K562 (cell line): Measurements from ENCODE around the gene PMPCA.

ENCODE experiments used
- ARNT ChIP-seq, 2 experiments: fragments of 450-650 bp; IDR thresholded peaks; 2 replicates each; pipeline ENCODE4 v1.6.1; 2016; ENCODE audit warnings: mild to moderate bottlenecking in 1 of 2
- CBX3 ChIP-seq, 2 experiments: IDR thresholded peaks; 1 replicate in 1 of 2; 2 replicates in 1 of 2; pipeline ENCODE4 v1.6.1; 2012; ENCODE audit warnings: inconsistent platforms in 2 of 2, low read length in 2 of 2, borderline replicate concordance in 1 of 2, control low read depth in 1 of 2
- EZH2 ChIP-seq: IDR thresholded peaks from 2 replicates; pipeline ENCODE4 v1.6.1; 2012; ENCODE audit warnings: low read depth, mild to moderate bottlenecking, inconsistent platforms, low read length, borderline replicate concordance
- MTF1 ChIP-seq: fragments of 250-450 bp; sonication (Bioruptor Pico); IDR thresholded peaks from 2 replicates; pipeline ENCODE4 v1.9.0; 2021; ENCODE audit warnings: moderate library complexity, mild to moderate bottlenecking, inconsistent platforms, borderline replicate concordance
- NBN ChIP-seq: fragments of 450-650 bp; IDR thresholded peaks from 2 replicates; pipeline ENCODE4 v1.6.1; 2016; ENCODE audit warnings: low read depth, mild to moderate bottlenecking
- POLR2A ChIP-seq: fragments of 450-650 bp; conservative IDR thresholded peaks from 2 replicates; pipeline ENCODE4 v1.6.1; 2016
- POLR2AphosphoS5 ChIP-seq: IDR thresholded peaks from 2 replicates; pipeline ENCODE4 v1.6.1; 2011; ENCODE audit warnings: mild to moderate bottlenecking, low read depth, low read length, moderate library complexity; ENCODE audit not compliant: control insufficient read depth, insufficient read depth
- SMAD3 ChIP-seq: fragments of 450-650 bp; formaldehyde crosslinking; conservative IDR thresholded peaks from 2 replicates; pipeline ENCODE4 v1.4.0; 2020; ENCODE audit warnings: mild to moderate bottlenecking
- SP1 ChIP-seq: sonication (generic); formaldehyde crosslinking; IDR thresholded peaks from 2 replicates; pipeline ENCODE4 v1.8.1; 2022; ENCODE audit warnings: mild to moderate bottlenecking, missing genetic modification reagents
- SP2 ChIP-seq: IDR thresholded peaks from 2 replicates; pipeline ENCODE4 v1.6.1; 2011; ENCODE audit warnings: mild to moderate bottlenecking, low read depth, low read length, moderate library complexity; ENCODE audit not compliant: poor library complexity, severe bottlenecking; ENCODE audit errors: extremely low read depth
- ZNF316 ChIP-seq: fragments of 450-650 bp; IDR thresholded peaks from 2 replicates; pipeline ENCODE4 v1.6.1; 2016
- TF ChIP-seq, protein P1 (sequence below): fragments of 250-450 bp; sonication (Bioruptor Pico); IDR thresholded peaks from 2 replicates; pipeline ENCODE4 v1.8.0; 2022; ENCODE audit warnings: moderate library complexity, mild to moderate bottlenecking, inconsistent platforms

DNA sequence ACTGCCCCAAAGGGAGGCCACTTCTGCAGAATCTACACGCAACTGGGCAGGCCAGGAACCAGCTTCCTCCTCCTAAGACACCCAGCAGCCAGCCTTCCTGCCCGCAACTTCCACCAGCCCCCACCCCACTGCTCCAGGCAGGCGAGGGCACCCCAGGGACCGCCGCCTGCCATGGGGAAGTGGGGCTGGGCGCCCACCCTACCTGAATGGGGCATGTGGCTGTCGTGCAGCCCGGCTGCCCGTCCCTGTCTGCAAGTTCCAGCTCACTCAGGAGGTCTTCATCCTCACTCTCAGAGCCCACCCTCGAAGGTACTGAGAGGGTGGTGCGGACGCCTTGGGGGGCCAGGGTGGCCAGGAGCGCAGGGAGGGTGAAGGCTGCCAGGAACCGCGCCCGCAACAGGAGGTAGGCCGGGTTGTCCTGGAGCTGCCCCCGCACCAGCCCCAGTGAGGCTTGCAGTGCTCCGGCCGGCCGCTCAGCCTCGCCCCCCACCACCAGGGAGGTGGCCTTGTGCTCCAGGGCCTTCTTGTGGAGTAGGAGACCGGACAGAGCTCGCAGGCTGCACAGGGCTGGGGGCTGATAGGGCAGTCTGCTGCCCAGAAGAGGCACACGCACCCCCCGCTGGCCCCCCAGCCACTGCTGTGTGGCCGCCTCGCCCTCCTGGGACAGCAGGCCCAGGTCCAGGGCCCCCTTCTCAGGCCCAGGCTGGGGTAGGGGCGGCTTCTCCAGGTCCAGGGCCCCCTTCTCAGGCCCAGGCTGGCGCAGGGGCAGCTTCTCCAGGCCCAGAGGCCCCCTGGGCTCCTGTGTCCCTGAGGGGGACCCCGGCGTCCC lies 32.9 kb upstream of the PMPCA start:
- TF ChIP-seq SP1 (CRISPR knock-in tag) = no peak
- TF ChIP-seq MTF1 (CRISPR knock-in tag) = no peak
- no peak for TF ChIP-seq ZNF316
- no peak for TF ChIP-seq POLR2A
- no peak for TF ChIP-seq ARNT (IDR thresholded peaks at IDR 0.05)
- TF ChIP-seq CBX3 (IDR thresholded peaks at IDR 0.05; ENCODE audit: borderline replicate concordance in 1 of 2, low read length in 2 of 2) = no peak
- no peak for TF ChIP-seq POLR2AphosphoS5
- TF ChIP-seq NBN = no peak
- TF ChIP-seq EZH2 = no peak
- no peak for TF ChIP-seq SP2
- TF ChIP-seq, protein P1, sequence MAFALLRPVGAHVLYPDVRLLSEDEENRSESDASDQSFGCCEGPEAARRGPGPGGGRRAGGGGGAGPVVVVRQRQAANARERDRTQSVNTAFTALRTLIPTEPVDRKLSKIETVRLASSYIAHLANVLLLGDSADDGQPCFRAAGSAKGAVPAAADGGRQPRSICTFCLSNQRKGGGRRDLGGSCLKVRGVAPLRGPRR (CRISPR knock-in tag) = no peak
- no peak for TF ChIP-seq SMAD3 (CRISPR knock-in tag)
